Stimulated activated CD4-positive, alpha-beta T cell treated with anti-CD3 and anti-CD28 coated beads, Interleukin-4, amount 100 ng/mL, for 24 hours (primary cell): ENCODE measurements around the gene SPAG17.

Experiments used
- DNase-seq: peaks from one replicate; pipeline ENCODE4 v3.0.0-alpha.2; 2020

The SPAG17 gene

DNA sequence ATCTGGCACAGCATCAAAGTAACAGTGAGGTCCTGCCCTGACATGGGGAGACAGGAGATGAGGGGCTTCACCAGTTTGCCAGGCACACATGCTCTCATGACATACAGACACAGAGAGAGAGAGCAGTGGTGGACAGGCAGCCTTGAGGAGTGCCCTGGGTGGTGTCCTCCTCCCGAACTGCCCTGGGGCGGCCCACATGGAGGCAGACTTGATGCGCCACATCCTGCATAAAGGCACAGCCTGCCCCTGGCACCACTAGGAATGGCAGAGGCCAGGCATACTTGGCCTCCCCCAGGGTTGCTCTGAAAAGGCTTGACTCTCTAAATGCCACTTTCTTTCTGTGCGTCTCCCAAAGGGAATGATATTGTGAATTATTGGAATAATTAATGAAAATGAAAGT lies 67.5 kb downstream of the SPAG17 start:
- DNase-seq, result no peak

- DNase-seq, result no peak
Observed at GRCh38 chr1:118116909-118117308, 68.1 kb downstream of the SPAG17 start.

GRCh38 chr1:118116401-118116800 lies 68.6 kb downstream of the SPAG17 start:
- DNase-seq, result no peak

DNA sequence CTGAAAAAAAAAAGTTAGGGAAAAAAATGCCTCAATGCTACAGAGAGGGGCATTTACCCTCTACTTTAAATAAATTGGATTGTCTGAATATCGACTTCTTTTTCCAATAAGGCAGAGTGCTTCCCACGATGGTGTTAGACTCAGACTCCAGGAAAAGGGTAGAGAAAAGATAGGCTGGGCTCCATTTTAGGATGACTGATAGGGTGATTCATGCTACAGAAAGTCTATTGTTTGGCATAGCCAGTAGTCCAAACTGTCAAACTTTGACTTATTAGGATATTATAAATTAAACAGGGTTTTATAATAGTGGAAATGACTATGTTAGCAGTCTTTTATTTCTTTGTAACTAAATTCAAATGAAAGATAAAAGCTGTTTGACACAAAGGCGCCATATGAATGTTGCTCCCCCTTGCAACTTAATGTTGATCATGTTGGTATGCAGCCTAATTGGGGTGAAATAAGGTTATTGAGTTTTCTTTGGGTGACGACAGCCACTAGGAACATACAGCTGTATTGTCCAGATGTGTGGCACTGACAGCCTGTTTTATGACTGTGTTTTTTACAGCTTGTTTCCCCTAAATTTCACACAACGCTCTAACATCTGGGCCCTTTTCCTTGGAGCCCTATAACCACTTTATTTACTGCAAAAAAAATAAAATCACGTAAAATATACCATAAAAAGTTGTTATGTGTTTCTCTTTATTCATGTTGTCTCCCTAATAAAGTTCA lies 69.3 kb downstream of the SPAG17 start:
- no peak for DNase-seq

DNA sequence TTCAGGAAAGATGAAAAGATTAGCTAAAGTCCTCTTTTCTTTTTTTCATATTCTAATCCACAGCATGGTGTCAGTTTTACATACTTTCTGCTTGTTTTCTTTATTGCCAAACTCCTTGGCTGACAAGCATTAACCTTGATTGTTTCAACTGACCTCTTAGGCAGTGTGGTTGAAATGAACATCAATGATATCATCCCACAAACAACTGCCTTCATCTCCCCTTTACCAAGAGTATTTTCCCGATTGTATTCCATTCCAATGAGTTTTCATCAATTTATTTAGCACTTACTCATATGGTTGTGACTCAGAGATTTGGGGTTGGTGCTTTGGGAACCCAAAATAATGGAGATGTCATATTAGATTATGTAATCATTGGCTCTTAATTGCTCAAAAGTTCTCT lies 71.8 kb downstream of the SPAG17 start:
- DNase-seq, result no peak

DNA sequence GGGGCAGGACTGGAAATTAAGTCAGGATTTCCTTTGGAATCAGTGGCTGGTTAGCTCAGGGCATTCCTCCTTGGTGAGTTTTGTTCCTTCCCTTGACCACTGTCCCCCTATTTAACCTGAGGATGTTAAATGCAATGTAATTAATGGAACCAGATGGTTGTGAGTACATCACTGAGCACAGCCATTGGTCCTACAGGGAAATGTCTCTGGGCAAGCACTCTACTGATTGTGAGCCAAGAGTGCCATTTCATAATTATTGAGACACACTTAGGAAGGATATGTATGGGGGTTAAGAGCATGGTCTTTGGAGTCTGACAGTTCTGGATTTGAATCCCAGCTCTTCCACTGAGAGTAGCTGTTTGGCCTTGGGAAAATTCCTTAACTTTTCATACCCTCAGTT lies 74.4 kb downstream of the SPAG17 start:
- no peak for DNase-seq

DNA sequence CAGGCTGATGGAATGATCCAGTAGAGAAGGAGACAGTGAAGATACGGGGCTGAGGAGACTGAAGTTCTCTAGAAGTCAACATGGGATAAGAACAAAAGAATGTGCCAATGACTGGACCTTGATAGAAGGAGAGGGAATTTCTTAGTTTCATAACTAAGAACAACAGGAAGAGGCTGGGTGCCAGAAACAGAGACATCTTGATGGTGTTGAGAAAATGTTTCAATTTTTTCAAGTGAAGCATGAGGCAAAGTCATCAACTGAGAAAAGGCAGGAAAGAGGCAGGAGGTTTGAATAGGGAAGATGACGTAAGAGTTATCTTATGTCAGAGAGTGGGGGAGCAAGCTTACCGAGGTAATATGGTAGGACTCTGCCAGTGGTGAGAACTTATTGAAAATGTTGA lies 80.1 kb downstream of the SPAG17 start:
- DNase-seq, result no peak

DNA sequence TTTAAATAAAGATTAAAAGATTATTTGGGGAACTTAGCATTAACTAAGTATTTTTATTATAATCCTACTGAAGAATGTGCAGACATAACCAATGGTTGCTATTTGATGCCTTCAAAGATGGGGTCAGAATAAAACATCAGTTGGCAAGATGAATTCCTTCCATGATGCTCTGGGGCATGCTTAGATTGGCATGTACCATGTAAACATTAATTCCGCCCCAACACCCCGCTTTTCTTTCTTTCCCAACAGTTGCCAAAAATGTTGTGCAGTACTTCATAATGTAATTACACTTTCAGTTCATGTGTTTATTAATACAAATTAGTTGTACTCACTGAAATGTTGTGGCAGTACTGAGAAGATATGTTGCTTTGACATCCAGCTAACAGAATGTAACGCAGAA lies 82.6 kb downstream of the SPAG17 start:
- no peak for DNase-seq

DNA sequence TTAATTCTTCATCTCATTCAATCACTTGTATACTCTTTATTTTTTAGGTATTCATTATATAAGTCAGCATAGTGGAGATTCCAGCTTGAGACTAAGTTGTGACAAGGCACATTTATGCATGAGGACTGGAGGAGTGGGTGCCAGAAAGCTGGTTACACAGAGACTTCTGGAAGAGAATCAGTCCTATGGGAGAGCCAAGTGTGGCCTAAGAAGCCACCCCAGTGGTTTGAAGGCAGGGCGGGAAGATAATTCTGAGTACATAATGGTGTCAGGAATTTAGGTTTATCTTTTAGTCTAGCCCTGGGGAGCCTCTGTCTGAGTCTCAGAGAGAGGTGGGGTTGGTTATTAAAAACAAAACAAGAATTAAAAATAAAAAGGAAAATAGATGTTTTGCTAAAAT lies 83.0 kb downstream of the SPAG17 start:
- no peak for DNase-seq

- DNase-seq, result no peak
Observed at GRCh38 chr1:118101515-118101844, 83.5 kb downstream of the SPAG17 start.

- DNase-seq, result no peak
Observed at GRCh38 chr1:118100686-118101514, 84.1 kb downstream of the SPAG17 start.

DNA sequence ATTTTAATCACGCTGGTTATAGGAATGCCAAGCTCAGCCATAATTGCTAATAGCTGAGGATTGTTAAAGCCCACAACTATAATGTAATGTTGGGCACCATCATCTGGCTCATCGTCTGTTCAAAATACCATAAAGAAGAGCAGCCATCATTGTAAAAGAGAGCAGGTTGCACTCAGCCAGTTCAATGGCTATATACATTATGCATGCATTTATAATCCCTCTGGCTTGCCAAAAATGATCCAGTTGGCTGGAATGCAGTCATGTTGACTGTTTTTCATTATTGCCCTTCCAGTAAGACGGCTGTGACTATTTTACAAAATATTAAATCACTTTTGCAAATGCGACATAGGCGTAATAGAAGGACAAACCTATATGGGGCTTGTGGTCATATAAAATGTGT lies 85.3 kb downstream of the SPAG17 start:
- no peak for DNase-seq

DNA sequence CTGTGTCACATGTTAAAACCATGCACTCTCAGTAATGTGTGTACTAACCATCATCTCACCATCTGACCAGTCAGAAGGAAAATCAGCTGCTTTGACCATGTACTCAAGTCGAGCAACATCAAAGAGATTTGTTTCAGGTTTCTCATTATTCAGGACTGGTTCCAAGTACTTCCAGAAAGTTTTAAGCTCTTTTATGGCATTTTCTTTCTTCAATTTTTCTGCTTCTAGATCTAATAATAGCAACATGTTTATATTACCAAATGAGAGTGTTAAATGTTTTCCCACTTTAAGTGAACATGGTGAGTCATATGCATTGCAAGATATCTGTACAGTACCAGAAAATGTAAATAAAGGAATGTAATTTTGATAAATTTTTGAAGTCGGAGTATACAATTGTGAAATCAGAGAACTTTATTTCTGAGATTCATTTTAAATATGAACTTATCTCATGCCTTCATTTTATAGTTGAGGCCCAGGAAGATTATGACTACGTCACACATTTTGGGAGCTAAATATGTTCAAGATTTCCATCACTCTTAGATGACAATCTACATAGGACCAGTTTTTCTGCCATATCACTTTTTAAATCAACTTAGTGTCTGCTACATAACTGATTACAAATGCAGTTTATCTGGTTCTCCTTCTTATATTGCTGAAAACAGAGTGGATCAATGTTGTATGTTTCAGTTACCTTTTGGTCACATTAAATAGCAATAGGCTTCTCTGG lies 87.2 kb downstream of the SPAG17 start:
- no peak for DNase-seq

DNA sequence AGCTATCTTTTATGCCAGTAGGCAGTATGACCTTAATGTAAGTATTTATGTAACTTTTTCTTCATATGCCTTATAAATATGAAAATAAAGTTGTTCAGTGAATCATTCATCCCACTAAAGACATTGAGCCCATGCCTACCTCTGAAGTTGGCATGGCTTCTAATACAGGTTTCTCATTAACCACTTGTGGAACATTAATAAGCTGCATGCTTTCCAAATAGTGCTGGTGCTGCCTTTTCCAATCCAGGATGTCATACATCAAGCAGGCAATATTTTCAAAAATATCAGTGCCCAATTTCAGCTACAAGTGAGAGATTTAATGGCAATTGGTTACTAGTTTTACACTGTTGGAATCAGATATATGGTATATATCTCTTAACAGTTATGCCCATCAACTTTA lies 92.0 kb downstream of the SPAG17 start:
- no peak for DNase-seq

DNA sequence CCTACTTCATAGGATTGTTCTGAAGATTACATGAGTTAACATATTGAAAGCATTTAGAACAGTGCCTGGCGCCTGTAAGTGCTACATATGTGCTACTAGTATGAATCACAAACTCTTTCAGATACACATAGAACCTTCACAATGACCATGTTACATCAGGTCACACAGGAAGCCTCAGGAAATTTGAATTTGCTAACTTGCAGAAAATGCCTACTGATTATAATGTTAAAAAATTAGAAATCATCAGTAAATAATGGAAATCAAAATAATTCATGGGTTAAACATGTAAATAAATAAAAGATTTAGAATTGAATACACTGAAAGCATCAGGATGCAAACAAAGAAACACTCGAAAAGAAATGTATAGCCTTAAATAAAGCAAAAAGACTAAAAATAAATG lies 94.9 kb downstream of the SPAG17 start:
- no peak for DNase-seq

GRCh38 chr1:118085365-118085764 lies 99.7 kb downstream of the SPAG17 start:
- no peak for DNase-seq

GRCh38 chr1:118084400-118084799 lies 100.6 kb downstream of the SPAG17 start:
- DNase-seq, result no peak

GRCh38 chr1:118082984-118083383 lies 102.0 kb downstream of the SPAG17 start:
- no peak for DNase-seq

DNA sequence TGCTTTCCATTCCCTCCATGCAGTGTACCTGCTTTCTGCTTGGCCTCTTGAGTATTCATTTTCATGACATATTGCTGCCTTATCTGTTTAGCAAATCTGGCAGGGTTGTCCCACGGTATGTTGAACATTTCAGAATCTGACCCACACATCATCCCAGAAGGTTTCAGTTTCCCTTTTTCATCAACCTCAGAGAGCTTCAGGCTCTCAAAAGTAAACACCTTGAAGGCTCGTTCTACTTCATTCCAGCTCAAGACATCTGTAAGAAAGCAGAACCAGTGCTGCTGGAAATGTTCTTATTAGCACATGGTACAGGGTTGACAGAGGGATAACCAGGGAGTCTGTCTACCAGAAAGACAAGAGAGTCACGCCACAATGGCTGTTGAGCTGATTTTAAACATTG lies 103.6 kb downstream of the SPAG17 start:
- DNase-seq, result no peak

DNA sequence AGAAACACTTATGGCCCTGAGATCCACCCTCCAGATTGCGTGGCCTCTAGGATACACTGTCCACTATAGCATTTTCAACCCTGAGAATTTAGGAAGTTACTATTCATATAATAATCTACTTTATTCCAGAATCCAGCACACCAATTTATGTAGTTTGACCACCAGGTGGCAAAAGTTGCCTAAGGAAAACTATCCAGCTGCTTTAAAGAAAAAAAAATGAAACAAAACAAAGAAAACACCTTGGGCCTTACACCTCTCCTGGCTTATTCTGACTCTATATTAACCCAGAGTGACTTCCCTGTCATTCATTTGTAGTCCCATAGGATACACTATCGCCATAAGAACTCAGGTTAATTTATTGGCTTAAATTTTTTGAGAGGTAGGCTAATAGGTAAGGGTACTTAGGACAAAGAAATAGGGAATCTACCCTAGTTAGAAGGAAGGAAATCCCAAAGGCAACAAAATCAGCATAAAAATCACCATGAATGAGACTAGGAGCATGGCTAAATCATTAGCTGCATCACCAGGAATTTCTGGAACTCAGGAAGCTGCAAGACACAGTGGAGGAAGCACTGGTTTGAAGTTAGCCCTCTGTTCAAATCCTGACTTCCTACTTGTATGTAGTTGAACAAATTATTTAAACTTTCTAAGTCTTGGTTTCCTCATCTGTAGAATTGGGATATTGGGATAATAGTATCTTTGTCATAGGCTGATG lies 107.5 kb downstream of the SPAG17 start:
- no peak for DNase-seq

GRCh38 chr1:118075116-118075515 lies 109.9 kb downstream of the SPAG17 start:
- no peak for DNase-seq

- DNase-seq, result no peak
Observed at GRCh38 chr1:118073648-118074435, 111.2 kb downstream of the SPAG17 start.
